Sigmoid colon (tissue), 4 donors: ENCODE data around the gene EIF3D.

Source experiments
- CTCF ChIP-seq, 4 experiments: fragments of 450-650 bp in 3 of 4; fragments of 200-600 bp in 1 of 4; IDR thresholded peaks; one replicate each; pipeline ENCODE4 v1.5.1; 2016 to 2019; ENCODE audit warnings: antibody characterized with exemption in 4 of 4, mild to moderate bottlenecking in 3 of 4, moderate library complexity in 2 of 4
- POLR2A ChIP-seq, 2 donors: fragments of 450-650 bp; IDR thresholded peaks; one replicate each; pipeline ENCODE4 v1.6.1; 2016; ENCODE audit warnings: antibody characterized with exemption in 2 of 2, mild to moderate bottlenecking in 2 of 2, moderate library complexity in 2 of 2
- POLR2AphosphoS5 ChIP-seq, 4 donors: sonication (generic); formaldehyde crosslinking; IDR thresholded peaks; one replicate each; pipeline ENCODE4 v1.6.1; 2017; ENCODE audit warnings: antibody characterized with exemption in 4 of 4

DNA sequence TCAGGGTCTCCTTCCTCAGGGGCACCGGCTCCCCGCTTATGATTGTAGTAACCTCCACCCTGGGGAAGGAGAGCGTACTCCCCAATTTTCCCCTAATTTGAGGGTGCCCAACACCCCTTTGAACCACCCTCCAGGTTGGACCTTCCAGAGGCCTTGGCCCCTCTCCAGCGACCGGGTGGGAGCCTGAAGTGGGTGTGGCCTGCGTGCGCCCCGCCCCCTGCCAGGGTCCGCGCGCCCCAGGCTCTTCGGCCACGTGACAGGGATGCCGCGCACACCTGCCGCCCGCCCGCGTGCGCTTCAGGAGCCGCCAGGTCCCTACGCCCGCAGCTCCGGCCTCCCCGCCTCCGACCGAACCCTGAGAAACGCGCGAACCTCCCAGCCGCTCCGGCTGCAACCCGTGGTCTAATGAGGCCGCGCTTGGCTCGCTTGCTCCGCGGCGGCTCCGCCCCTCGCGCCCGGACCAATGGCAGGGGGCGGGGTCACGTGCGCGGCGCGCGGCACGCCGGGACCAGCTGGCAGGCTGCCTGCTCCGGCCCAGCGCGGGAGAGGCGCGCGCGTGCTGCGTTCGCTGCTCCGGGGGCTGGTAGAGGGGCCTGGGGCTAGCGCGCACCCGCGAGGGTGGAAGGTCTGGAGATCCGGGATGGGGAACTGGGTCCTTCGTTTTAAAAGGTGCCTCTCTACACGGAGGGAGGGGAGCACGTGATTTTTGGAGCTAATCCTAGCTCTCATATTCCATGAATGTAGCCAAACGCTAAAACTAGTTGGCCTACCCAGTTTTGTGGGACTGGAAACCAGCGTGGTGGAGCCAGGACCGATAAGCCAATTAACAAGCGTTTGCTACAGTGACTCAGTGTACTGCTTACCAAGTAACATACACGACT lies 22.1 kb downstream of the EIF3D start, which contains the start of gene FOXRED2:
- TF ChIP-seq CTCF (IDR thresholded peaks at IDR 0.05) (no peak), POLR2AphosphoS5 (IDR thresholded peaks at IDR 0.05) (peak; percentile 79 to 94 (median 88)), POLR2A (IDR thresholded peaks at IDR 0.05) (peak; percentile 8 to 16)
